ENCODE data around the gene MYH14. TPM values are rescaled to one million over a fixed set of nuclear protein-coding genes. Genes with fewer than 3 reads are reported as not detected.

The MYH14 gene
- total RNA-seq, 1 donor from 2014 or later: 1.6 TPM

DNA sequence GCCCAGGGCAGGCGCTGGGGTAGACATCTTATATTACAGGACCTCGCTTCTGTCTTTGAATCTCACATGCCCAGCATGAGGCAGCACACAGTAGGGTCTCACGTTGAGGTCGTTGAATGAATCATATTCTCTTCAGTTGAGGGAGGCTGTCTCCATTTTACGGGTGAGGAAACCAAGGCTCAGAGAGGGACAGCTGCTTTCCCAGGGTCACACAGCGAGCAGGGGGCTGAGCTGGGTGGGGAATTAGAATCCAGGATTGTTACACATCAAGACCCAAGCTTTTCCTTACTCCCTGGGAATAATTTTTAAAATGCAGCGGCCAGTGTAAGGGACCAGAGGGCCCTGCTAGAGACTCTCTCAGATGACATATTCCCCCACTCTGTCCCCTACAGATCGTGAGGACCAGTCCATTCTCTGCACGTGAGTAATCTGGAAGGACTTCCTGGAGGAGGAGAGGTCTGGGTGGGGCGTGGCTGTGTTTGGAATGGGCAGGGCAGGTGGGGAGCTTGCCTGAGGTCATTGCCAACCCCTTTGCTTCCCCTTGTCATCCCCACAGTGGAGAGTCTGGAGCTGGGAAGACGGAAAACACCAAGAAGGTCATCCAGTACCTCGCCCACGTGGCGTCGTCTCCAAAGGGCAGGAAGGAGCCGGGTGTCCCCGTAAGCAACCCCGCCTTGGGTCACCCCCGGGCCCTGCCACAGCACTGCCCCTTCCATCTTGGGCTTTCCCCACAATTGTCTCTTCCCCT is 19.4 kb downstream of the MYH14 start:
- no peak overlapping the region for H3K4me3 Mint-ChIP-seq
- no peak overlapping the region for H3K27ac ChIP-seq
- no peaks in the 10 kb centered on the region for H3K9me3 ChIP-seq (ENCODE audit: low read depth)
- peaks cover 11% of the 10 kb centered on the region for H3K36me3 Mint-ChIP-seq
- H3K4me1 ChIP-seq: no peaks in the 10 kb centered on the region
- H3K9ac ChIP-seq: no peak overlapping the region
- H2AFZ ChIP-seq (replicated peaks): no peak overlapping the region
- peaks cover 13% of the 10 kb centered on the region for H3K27me3 Mint-ChIP-seq (ENCODE audit: insufficient read depth, low read depth)
- H3K9me3 Mint-ChIP-seq: peaks cover 9% of the 10 kb centered on the region
- H3K4me3 ChIP-seq: no peak overlapping the region
- TF ChIP-seq CTCF (IDR thresholded peaks at IDR 0.05): no peak
- TF ChIP-seq EZH2 (IDR thresholded peaks at IDR 0.05): no peak
- no peak for TF ChIP-seq EZH2phosphoT487 (IDR thresholded peaks at IDR 0.05)
- no peak overlapping the region for H3K4me2 ChIP-seq
- H3K27ac Mint-ChIP-seq: peak overlapping the region; percentile 25
- no peaks in the 10 kb centered on the region for H4K20me1 ChIP-seq (ENCODE audit: low read depth)
- H3K4me1 Mint-ChIP-seq: peaks cover 2% of the 10 kb centered on the region
- H3K79me2 ChIP-seq (ENCODE audit: low read depth): no peaks in the 10 kb centered on the region
- no peaks in the 10 kb centered on the region for H3K36me3 ChIP-seq
- no peaks in the 10 kb centered on the region for H3F3A ChIP-seq (ENCODE audit: low read depth)
- no peak for DNase-seq (ENCODE audit: low spot score)
- H3K27me3 ChIP-seq: no peaks in the 10 kb centered on the region

GRCh38 chr19:50223439-50223716 is 20.0 kb downstream of the MYH14 start:
- H3K27me3 ChIP-seq: no peaks in the 10 kb centered on the region
- no peaks in the 10 kb centered on the region for H3F3A ChIP-seq (ENCODE audit: low read depth)
- H2AFZ ChIP-seq (replicated peaks): no peak overlapping the region
- Mint-ChIP-seq H3K9me3 (peaks cover 9% of the 10 kb centered on the region), H3K4me1 (peaks cover 3% of the 10 kb centered on the region), H3K36me3 (peaks cover 11% of the 10 kb centered on the region), H3K27me3 (ENCODE audit: insufficient read depth, low read depth) (peaks cover 13% of the 10 kb centered on the region), H3K4me3 (no peak overlapping the region), H3K27ac (no peak overlapping the region)
- no peaks in the 10 kb centered on the region for H3K36me3 ChIP-seq
- no peaks in the 10 kb centered on the region for H3K9me3 ChIP-seq (ENCODE audit: low read depth)
- H3K4me1 ChIP-seq: no peaks in the 10 kb centered on the region
- TF ChIP-seq EZH2phosphoT487 (IDR thresholded peaks at IDR 0.05) (no peak), CTCF (IDR thresholded peaks at IDR 0.05) (no peak), EZH2 (IDR thresholded peaks at IDR 0.05) (no peak)
- H3K4me2 ChIP-seq: no peak overlapping the region
- no peaks in the 10 kb centered on the region for H3K79me2 ChIP-seq (ENCODE audit: low read depth)
- DNase-seq (ENCODE audit: low spot score): no peak
- no peak overlapping the region for H3K9ac ChIP-seq
- H3K27ac ChIP-seq: no peak overlapping the region
- no peak overlapping the region for H3K4me3 ChIP-seq
- no peaks in the 10 kb centered on the region for H4K20me1 ChIP-seq (ENCODE audit: low read depth)

DNA sequence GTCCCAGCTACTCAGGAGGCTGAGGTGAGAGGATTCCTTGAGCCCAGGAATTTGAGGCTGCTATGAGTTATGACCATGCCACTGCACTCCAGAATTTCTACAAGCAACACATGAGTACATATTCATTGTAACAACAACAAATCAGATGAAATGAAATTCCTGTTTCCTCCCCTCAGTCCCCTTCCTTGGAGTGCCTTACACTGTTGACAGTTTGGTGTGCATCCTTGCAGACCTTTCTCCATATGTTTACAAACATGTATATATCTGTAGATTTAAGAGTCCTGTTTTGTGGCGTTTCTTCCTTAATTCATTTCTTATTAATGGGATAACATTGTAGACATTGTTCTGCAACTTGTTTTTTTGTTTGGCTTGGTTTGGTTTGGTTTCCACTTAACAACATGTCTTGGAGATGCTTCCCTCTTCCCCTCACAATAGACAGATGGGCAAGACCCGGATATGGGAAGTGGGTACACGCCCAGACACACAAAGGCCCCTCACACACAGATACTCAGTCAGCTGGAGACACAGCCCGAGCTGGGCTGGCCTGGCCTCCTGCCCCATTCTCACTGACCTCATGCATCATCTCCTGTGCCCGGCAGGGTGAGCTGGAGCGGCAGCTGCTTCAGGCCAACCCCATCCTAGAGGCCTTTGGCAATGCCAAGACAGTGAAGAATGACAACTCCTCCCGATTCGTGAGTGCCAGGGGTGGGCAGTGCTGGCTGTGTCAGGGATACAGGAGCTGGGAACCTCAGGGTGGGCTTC is 21.7 kb downstream of the MYH14 start:
- Mint-ChIP-seq H3K27ac (peak overlapping the region; percentile 79), H3K36me3 (peaks cover 11% of the 10 kb centered on the region), H3K4me1 (peaks cover 11% of the 10 kb centered on the region), H3K4me3 (no peak overlapping the region), H3K9me3 (peaks cover 9% of the 10 kb centered on the region), H3K27me3 (ENCODE audit: insufficient read depth, low read depth) (peaks cover 14% of the 10 kb centered on the region)
- Histone ChIP-seq H3K79me2 (ENCODE audit: low read depth) (no peaks in the 10 kb centered on the region), H3K27me3 (peaks cover 8% of the 10 kb centered on the region), H3K4me3 (no peak overlapping the region), H3K9me3 (ENCODE audit: low read depth) (no peaks in the 10 kb centered on the region), H3K36me3 (no peaks in the 10 kb centered on the region), H3F3A (ENCODE audit: low read depth) (no peaks in the 10 kb centered on the region), H4K20me1 (ENCODE audit: low read depth) (no peaks in the 10 kb centered on the region), H3K27ac (no peak overlapping the region), H3K4me2 (no peak overlapping the region), H3K9ac (no peak overlapping the region), H3K4me1 (no peaks in the 10 kb centered on the region), H2AFZ (replicated peaks) (no peak overlapping the region)
- DNase-seq (ENCODE audit: low spot score): no peak
- TF ChIP-seq CTCF (IDR thresholded peaks at IDR 0.05): no peak
- no peak for TF ChIP-seq EZH2phosphoT487 (IDR thresholded peaks at IDR 0.05)

Data from neural progenitor cell (in vitro differentiated cells).